Subcutaneous adipose tissue (tissue), 4 donors: ENCODE results near the gene CYP2D6. TPM values are rescaled to one million over a fixed set of nuclear protein-coding genes. Genes with fewer than 3 reads are reported as not detected.

Experiments
- CTCF ChIP-seq: fragments of 450-650 bp; IDR thresholded peaks from one replicate; pipeline ENCODE4 v1.5.1; 2016; ENCODE audit warnings: low read depth, mild to moderate bottlenecking, control low read depth, antibody characterized with exemption, moderate library complexity
- total RNA-seq, 4 donors: library from RNA; depleted of rRNA; stranded (reverse); fragments of >200 nt; gene quantifications; one replicate each; pipeline ENCODE4 v1.1.0, GENCODE V29; 2016

Gene CYP2D6
- total RNA-seq, 4 donors from 2014 or later: 0.51 to 3.0 TPM; not detected in 2

GRCh38 chr22:42167066-42167465 is 36.5 kb upstream of the CYP2D6 start:
- TF ChIP-seq CTCF: no peak

- no peak for TF ChIP-seq CTCF
These were observed 34.3 kb upstream of the CYP2D6 start for GRCh38 chr22:42164901-42165300.

GRCh38 chr22:42163515-42163914 is 32.9 kb upstream of the CYP2D6 start:
- TF ChIP-seq CTCF: no peak

GRCh38 chr22:42162728-42163489 is 32.3 kb upstream of the CYP2D6 start:
- no peak for TF ChIP-seq CTCF

- no peak for TF ChIP-seq CTCF
These were observed 30.5 kb upstream of the CYP2D6 start for GRCh38 chr22:42160830-42161696.

- TF ChIP-seq CTCF: no peak
These were observed 29.6 kb upstream of the CYP2D6 start for GRCh38 chr22:42160251-42160650.

- no peak for TF ChIP-seq CTCF
These were observed 28.0 kb upstream of the CYP2D6 start for GRCh38 chr22:42158456-42159132.
